Limb (tissue), 2 donors: ENCODE data around the gene TMEM233.
"Not testable (repeated sequence)": the region's sequence is repeated elsewhere in the genome, so short reads cannot be mapped to it uniquely, and the experiment has no call there.

Source experiments
- DNase-seq, 2 donors: peaks; one replicate each; pipeline ENCODE4 v3.0.0-alpha.2; 2016; ENCODE audit errors: extremely low spot score in 2 of 2

Gene TMEM233

DNA sequence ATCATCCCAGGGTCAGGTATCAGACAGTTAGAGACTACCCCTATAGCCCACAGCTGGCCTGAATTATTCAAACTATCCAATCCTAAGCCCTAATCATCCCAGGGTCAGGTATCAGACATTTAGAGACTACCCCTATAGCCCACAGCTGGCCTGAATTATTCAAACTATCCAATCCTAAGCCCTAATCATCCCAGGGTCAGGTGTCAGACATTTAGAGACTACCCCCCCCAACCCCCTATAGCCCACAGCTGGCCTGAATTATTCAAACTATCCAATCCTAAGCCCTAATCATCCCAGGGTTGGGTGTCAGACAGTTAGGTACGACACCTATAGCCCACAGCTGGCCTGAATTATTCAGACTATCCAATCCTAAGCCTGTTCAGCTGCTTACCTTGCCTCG, 63.4 kb downstream of the TMEM233 start:
- DNase-seq: not testable (repeated sequence)

- not testable (repeated sequence) for DNase-seq
Observed at GRCh38 chr12:119658166-119658565, 64.6 kb downstream of the TMEM233 start.

DNA sequence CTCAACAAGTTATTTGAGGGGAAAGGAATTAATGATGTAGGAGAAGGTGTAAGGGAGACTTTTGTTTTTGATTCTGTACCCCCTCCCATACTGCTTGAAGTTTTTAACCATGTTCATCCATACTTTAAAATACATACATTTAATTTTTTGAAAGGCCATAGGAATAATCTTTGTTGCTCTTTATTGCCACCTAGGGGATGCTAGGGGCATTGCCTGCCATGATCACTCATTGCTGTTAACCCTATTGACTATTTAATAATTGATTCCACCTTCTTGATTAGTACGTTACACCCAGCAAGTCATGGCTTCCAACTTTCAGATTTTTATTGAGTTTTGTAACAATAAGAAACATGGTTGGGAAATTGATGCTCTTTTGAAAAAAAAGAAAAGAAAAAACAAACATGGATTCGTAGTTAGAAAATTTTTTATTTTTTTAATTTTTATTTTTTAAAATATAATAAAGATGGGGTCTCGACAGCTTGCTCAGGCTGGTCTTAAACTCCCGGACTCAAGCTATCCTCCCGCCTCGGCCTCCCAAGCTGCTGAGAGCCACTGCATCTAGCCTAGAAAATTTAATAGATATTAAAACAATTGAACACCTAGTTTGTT, 65.8 kb downstream of the TMEM233 start:
- peak in 1 of 2 donors; percentile 44 for DNase-seq

GRCh38 chr12:119660076-119660475, 66.5 kb downstream of the TMEM233 start:
- DNase-seq: no peak

DNA sequence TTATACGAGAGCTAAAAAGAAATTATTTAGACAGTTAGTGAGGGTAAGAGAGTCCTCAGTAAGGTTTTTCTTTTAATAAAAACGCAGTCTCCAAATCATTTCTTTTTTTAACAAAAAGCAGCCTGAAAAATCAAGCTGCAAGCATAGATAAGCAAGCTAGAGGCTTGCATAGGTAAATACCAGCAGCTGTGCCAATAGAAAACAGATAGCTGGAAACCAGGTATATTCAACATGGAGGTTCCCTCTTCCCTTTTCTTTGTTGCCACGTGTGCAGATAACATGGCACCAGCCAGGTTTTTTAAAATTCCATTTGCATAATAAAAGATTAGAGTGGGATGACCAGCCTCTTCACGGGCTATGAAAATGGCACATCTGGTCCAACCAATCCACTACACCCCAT, 68.3 kb downstream of the TMEM233 start:
- DNase-seq: no peak

DNA sequence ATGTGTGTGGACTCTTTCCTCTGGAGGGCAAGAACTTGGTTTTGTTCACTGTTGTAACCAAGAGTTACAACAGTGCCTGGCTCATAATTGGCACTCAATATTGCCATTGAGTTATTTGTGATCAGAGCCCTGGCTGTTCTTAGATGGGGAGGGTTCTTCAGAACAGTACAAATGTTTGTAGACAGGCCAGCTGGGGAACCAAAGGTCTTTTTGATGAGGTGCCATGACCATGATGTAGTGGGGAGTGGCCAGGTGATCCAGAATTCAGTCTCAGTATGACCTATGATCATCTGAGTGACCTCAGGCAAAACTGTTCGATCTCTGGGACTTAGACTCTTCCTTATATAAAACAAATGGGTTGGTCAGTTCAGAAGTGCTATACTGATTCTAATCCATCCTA, 71.1 kb downstream of the TMEM233 start:
- no peak for DNase-seq

GRCh38 chr12:119665164-119665929, 71.8 kb downstream of the TMEM233 start:
- DNase-seq: no peak

DNA sequence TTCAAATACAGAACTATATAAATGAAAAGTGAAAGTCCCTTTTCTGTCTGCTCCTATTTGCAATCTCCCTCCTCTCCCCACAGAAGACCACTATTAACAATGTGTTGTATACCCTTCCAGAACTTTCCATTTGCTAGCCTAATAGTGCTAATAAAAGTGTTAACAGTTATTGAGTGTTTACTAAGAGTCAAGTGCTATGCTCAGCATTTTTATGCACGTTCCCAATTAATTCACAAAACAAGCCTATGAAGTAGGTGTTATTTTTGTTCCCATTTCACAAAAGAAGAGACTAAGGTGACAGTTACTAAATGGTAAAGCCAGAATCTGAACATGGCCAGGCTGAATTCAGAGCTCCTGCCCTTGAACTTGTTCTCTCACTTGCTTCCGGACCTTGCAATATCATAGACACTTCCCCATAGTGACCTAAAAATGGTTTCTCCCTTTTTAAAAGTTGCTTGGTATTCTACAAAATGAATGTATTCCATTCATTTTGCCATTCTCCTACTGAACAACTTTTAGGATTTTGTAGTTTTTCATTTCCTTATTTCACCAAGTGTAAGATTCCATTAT, 72.7 kb downstream of the TMEM233 start:
- no peak for DNase-seq

GRCh38 chr12:119666900-119667576, 73.5 kb downstream of the TMEM233 start:
- DNase-seq: no peak

DNA sequence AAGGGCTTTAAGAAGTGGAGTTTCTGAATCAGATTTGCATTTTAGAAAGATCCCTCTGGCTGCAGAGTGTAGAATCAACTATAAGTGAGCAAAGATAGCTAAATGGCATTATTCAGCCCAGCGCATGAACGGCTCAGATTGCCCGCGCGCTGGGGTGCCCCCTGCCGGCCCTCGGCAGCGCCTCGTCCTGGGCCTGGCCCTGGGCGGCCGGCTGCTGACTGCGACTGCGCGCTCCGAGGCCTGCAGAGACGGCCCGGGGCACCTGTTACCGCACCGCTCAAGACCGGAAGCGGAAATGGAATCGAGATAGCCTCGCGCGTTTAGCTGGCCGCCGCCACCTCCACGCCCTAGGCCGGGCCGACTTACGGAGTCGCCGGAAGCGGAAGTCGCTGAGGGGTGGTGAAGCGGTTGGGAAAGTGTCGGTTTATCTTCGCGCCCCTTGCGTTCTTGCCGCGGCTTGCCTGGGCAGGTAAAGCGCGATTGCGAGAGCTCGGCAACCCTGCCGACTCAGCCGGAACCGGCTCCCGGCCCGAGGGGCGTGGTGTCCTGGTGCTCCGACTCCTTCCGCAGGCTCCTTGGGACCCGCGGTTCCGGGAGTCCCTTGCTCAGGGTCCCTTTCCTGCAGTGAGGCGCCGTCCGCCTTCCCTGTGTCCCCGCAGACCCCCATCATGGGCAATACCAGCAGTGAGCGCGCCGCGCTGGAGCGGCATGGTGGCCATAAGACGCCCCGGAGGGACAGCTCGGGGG, 74.2 kb downstream of the TMEM233 start, which contains the start of gene PRKAB1:
PRKAB1 (plus strand) TSS at position 557 of the 747 bp plus-strand sequence; CDS start at position 669, 112 bp downstream.
- peak; percentile 95 to 98 for DNase-seq

- no peak for DNase-seq
Observed at GRCh38 chr12:119668324-119668841, 74.8 kb downstream of the TMEM233 start.

- DNase-seq: no peak
Observed at GRCh38 chr12:119669744-119670472, 76.3 kb downstream of the TMEM233 start.

GRCh38 chr12:119671070-119671469, 77.5 kb downstream of the TMEM233 start:
- no peak for DNase-seq

DNA sequence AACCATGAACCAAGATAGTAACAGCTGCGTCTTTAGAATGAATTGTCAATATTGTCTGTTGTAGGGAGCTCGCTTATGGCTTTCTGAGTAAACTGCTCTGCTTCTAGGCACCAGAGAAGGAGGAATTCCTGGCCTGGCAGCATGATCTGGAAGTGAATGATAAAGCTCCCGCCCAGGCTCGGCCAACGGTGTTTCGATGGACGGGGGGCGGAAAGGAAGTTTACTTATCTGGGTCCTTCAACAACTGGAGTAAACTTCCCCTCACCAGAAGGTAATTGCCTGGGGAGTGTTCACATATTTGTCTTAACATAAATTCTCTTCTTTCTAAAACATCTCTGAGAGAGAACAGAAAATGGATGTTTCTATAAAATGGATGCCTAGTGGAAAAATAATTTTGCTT, 78.6 kb downstream of the TMEM233 start:
- DNase-seq: no peak

DNA sequence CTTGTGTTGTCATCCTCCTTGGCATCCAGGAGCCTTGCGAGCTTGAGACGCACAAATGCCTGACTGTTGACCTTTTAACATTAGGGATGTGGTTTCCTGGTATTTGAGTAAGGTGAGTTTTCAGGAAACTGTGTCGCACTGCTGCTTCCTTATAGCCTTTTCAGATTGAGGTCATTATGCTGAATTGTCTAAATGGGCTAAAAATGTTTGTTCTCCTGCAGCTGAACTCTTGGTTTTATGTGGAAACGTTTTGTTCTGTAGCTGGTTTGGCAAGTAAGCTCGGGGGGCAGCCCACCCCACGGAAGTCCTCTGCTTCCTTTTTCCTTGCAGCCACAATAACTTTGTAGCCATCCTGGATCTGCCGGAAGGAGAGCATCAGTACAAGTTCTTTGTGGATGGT, 80.1 kb downstream of the TMEM233 start:
- DNase-seq: no peak

DNA sequence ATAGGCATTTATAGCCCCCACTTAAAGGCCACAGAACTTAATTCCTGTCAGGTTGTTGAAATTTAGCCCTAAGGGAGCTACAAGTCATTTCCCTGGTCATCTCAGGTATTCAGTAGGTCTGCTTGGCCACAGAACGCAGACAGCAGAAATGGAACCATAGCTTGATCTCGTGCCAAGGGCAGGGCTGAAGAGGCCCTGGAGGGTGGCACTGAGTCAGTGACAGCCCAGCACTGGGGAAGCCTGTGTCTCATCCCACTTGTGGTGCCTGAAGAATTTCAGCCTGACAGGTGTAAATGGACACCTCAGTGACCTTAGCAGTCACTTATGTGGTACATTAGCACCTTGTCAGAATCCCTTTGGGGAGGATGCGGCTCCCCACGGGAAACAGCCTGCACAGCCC, 81.0 kb downstream of the TMEM233 start:
- no peak for DNase-seq

- no peak for DNase-seq
Observed at GRCh38 chr12:119676022-119676421, 82.4 kb downstream of the TMEM233 start.

GRCh38 chr12:119676573-119676972, 83.0 kb downstream of the TMEM233 start:
- no peak for DNase-seq

DNA sequence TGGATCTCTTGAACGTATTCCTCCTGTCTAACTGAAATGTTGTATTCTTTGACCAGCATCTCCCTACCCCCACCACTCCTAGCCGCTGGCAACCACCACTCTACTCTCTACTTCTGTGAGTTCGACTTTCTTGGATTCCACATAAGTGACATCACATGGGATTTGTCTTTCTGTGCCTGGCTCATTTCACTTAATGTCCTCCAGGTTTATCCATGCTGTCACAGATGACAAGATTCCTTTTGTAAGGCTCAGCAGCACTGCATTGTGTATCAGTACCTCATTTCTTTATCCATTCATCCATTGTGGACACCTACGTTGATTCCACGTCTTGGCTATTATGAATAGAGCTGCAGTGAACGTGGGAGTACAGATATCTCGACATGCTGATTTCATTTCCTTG, 84.9 kb downstream of the TMEM233 start:
- DNase-seq: no peak

GRCh38 chr12:119679081-119679480, 85.5 kb downstream of the TMEM233 start:
- DNase-seq: no peak
